Measurements from ENCODE around the gene CCDC6.

DNA sequence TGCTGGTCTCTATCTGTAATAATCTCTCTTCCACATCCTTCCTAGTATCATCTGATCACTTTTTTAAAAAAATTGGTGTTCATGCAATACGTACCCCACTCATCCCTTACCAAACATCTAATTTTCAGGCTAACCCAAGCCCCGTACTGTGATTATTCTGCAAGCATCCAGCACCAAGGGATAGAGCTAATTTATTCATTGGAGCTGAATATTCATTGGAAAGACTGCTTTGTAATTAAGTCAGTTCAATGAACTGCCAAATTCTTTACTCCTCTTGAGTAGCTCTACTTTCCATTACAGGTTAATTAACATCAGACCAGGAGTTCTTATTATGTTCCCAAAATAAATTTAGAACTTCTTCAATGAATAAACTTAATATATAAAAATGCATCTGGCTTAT is 86.7 kb downstream of the CCDC6 start:
- TF ChIP-seq POLR2A (IDR thresholded peaks at IDR 0.05) = no peak
- no peak for TF ChIP-seq CTCF (IDR thresholded peaks at IDR 0.05)

Measured in suprapubic skin (tissue), 3 donors.